HL-60 (cell line): ENCODE measurements around the gene CXXC4.

Experiments used
- CTCF ChIP-seq: IDR thresholded peaks from one replicate; pipeline ENCODE4 v1.5.1; 2011; ENCODE audit warnings: low read length, control low read depth, inconsistent platforms; ENCODE audit not compliant: insufficient read depth
- POLR2AphosphoS5 ChIP-seq: IDR thresholded peaks from 2 replicates; pipeline ENCODE4 v1.6.1; 2012; ENCODE audit warnings: low read depth
- SPI1 ChIP-seq: IDR thresholded peaks from 2 replicates; pipeline ENCODE4 v1.6.1; 2012; ENCODE audit warnings: low read depth, mild to moderate bottlenecking, borderline replicate concordance
- TF ChIP-seq, protein P1 (sequence below): IDR thresholded peaks from 2 replicates; pipeline ENCODE4 v1.6.1; 2012; ENCODE audit warnings: low read depth; ENCODE audit not compliant: insufficient replicate concordance

- no peak for TF ChIP-seq POLR2AphosphoS5
- no peak for TF ChIP-seq CTCF
- TF ChIP-seq, protein P1, sequence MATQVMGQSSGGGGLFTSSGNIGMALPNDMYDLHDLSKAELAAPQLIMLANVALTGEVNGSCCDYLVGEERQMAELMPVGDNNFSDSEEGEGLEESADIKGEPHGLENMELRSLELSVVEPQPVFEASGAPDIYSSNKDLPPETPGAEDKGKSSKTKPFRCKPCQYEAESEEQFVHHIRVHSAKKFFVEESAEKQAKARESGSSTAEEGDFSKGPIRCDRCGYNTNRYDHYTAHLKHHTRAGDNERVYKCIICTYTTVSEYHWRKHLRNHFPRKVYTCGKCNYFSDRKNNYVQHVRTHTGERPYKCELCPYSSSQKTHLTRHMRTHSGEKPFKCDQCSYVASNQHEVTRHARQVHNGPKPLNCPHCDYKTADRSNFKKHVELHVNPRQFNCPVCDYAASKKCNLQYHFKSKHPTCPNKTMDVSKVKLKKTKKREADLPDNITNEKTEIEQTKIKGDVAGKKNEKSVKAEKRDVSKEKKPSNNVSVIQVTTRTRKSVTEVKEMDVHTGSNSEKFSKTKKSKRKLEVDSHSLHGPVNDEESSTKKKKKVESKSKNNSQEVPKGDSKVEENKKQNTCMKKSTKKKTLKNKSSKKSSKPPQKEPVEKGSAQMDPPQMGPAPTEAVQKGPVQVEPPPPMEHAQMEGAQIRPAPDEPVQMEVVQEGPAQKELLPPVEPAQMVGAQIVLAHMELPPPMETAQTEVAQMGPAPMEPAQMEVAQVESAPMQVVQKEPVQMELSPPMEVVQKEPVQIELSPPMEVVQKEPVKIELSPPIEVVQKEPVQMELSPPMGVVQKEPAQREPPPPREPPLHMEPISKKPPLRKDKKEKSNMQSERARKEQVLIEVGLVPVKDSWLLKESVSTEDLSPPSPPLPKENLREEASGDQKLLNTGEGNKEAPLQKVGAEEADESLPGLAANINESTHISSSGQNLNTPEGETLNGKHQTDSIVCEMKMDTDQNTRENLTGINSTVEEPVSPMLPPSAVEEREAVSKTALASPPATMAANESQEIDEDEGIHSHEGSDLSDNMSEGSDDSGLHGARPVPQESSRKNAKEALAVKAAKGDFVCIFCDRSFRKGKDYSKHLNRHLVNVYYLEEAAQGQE: no peak
- no peak for TF ChIP-seq SPI1
These were observed 69.7 kb downstream of the CXXC4 start for GRCh38 chr4:104424989-104425388.
